SK-N-SH treated with all-trans-retinoic acid at 6 μM for 48 hours (cell line): ENCODE results near the gene SMIM7.

Experiments used
- ATAC-seq: fragments of 200-7000 bp; cut with Tn5 transposase; 3 replicates; pipeline ENCODE4 v1.9.1; 2020; ENCODE audit warnings: mild to moderate bottlenecking, moderate library complexity
- BACH2 ChIP-seq: fragments of 250-450 bp; sonication (Bioruptor Pico); IDR thresholded peaks from 2 replicates; pipeline ENCODE4 v1.9.0; 2021; ENCODE audit warnings: mild to moderate bottlenecking, borderline replicate concordance
- CSDC2 ChIP-seq: fragments of 250-450 bp; sonication (Bioruptor Pico); IDR thresholded peaks from 2 replicates; pipeline ENCODE4 v1.5.0; 2020; ENCODE audit warnings: mild to moderate bottlenecking, moderate library complexity
- ESRRG ChIP-seq: fragments of 250-450 bp; sonication (Bioruptor Pico); IDR thresholded peaks from 2 replicates; pipeline ENCODE4 v1.6.1; 2021; ENCODE audit warnings: mild to moderate bottlenecking
- GLIS3 ChIP-seq: fragments of 250-450 bp; sonication (Bioruptor Pico); IDR thresholded peaks from 2 replicates; pipeline ENCODE4 v1.5.0; 2020; ENCODE audit warnings: mild to moderate bottlenecking, moderate library complexity
- ISL1 ChIP-seq: fragments of 250-450 bp; sonication (Bioruptor Pico); IDR thresholded peaks from 2 replicates; pipeline ENCODE4 v2.1.2; 2022; ENCODE audit warnings: mild to moderate bottlenecking, moderate library complexity
- PPARA ChIP-seq: fragments of 250-450 bp; sonication (Bioruptor Pico); IDR thresholded peaks from 2 replicates; pipeline ENCODE4 v1.5.0; 2020; ENCODE audit warnings: mild to moderate bottlenecking, borderline replicate concordance
- RARB ChIP-seq: fragments of 250-450 bp; sonication (Bioruptor Pico); IDR thresholded peaks from 2 replicates; pipeline ENCODE4 v1.8.0; 2021; ENCODE audit warnings: mild to moderate bottlenecking, moderate library complexity
- SNAI2 ChIP-seq: fragments of 250-450 bp; sonication (Bioruptor Pico); IDR thresholded peaks from 2 replicates; pipeline ENCODE4 v1.5.0; 2020; ENCODE audit warnings: mild to moderate bottlenecking, moderate library complexity
- TCF4 ChIP-seq: fragments of 250-450 bp; sonication (Bioruptor Pico); IDR thresholded peaks from 2 replicates; pipeline ENCODE4 v1.8.0; 2021; ENCODE audit warnings: mild to moderate bottlenecking, moderate library complexity, borderline replicate concordance
- TOX ChIP-seq: fragments of 250-450 bp; sonication (Bioruptor Pico); IDR thresholded peaks from 2 replicates; pipeline ENCODE4 v1.8.0; 2021; ENCODE audit warnings: mild to moderate bottlenecking, moderate library complexity, borderline replicate concordance
- TSHZ2 ChIP-seq: fragments of 250-450 bp; sonication (Bioruptor Pico); IDR thresholded peaks from 2 replicates; pipeline ENCODE4 v1.5.0; 2020; ENCODE audit warnings: mild to moderate bottlenecking, moderate library complexity
- ZC3H10 ChIP-seq: fragments of 250-450 bp; sonication (Bioruptor Pico); IDR thresholded peaks from 2 replicates; pipeline ENCODE4 v1.5.1; 2021; ENCODE audit warnings: mild to moderate bottlenecking, moderate library complexity
- ZFP3 ChIP-seq: fragments of 250-450 bp; sonication (Bioruptor Pico); IDR thresholded peaks from 2 replicates; pipeline ENCODE4 v1.5.0; 2020; ENCODE audit warnings: mild to moderate bottlenecking, moderate library complexity
- ZFP30 ChIP-seq: fragments of 450-650 bp; formaldehyde crosslinking; IDR thresholded peaks from 2 replicates; pipeline ENCODE4 v1.5.0; 2022; ENCODE audit warnings: mild to moderate bottlenecking, moderate library complexity
- ZNF565 ChIP-seq: fragments of 450-650 bp; formaldehyde crosslinking; conservative IDR thresholded peaks from 2 replicates; pipeline ENCODE4 v1.5.0; 2020; ENCODE audit warnings: low read depth, mild to moderate bottlenecking, moderate library complexity
- ZNF8 ChIP-seq: fragments of 450-650 bp; formaldehyde crosslinking; IDR thresholded peaks from 2 replicates; pipeline ENCODE4 v1.5.0; 2020; ENCODE audit warnings: mild to moderate bottlenecking, moderate library complexity
- TF ChIP-seq, protein P1 (sequence below): fragments of 250-450 bp; sonication (Bioruptor Pico); IDR thresholded peaks from 2 replicates; pipeline ENCODE4 v1.8.0; 2020; ENCODE audit warnings: mild to moderate bottlenecking, moderate library complexity, borderline replicate concordance
- TF ChIP-seq, protein P2 (sequence below): fragments of 250-450 bp; sonication (Bioruptor Pico); IDR thresholded peaks from 2 replicates; pipeline ENCODE4 v1.5.1; 2021; ENCODE audit warnings: mild to moderate bottlenecking, moderate library complexity
- TF ChIP-seq, protein P3 (sequence below): fragments of 250-450 bp; sonication (Bioruptor Pico); IDR thresholded peaks from 2 replicates; pipeline ENCODE4 v1.5.1; 2020; ENCODE audit warnings: low read depth, mild to moderate bottlenecking, moderate library complexity

The SMIM7 gene

DNA sequence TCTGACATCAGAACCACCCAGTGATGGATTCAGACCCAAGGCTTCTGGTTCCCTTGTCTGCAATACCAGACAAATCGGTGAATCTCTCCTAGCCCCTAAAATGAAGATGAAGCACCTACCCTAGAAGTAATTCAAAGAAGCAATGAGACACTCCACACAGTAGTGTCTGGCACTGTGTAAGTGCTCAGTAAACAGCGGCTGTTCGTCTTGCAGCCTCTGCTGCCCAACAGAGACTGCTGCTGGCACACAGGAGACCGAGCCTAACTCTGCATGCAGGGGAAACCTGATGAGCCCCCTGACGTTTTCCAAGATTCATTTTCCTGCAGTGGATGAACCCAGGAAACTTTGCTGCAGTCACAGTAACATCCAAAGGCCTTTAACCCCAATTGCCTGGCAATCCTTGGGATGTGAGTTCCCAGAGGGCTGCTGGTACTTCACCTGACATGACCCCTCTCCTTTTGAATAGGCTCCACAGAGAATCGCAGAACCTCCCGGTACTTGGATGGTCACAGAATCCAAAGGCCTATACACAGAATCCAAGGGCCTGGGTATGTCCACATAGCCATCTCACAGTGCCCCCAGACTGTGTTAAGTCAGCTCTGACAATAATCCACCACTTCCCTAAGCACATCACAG, 38.7 kb downstream of the SMIM7 start:
- no peak for ATAC-seq
- TF ChIP-seq ESRRG (CRISPR knock-in tag) (no peak), TSHZ2 (CRISPR knock-in tag) (no peak), ZNF8 (CRISPR knock-in tag) (no peak), ZFP30 (CRISPR knock-in tag) (no peak), PPARA (no peak), ZNF565 (CRISPR knock-in tag) (no peak), RARB (CRISPR knock-in tag) (no peak), BACH2 (no peak), ZC3H10 (CRISPR knock-in tag) (no peak), SNAI2 (no peak), TCF4 (no peak), TOX (no peak), ZFP3 (CRISPR knock-in tag) (no peak), CSDC2 (no peak), ISL1 (CRISPR knock-in tag) (no peak)
- TF ChIP-seq, protein P1, sequence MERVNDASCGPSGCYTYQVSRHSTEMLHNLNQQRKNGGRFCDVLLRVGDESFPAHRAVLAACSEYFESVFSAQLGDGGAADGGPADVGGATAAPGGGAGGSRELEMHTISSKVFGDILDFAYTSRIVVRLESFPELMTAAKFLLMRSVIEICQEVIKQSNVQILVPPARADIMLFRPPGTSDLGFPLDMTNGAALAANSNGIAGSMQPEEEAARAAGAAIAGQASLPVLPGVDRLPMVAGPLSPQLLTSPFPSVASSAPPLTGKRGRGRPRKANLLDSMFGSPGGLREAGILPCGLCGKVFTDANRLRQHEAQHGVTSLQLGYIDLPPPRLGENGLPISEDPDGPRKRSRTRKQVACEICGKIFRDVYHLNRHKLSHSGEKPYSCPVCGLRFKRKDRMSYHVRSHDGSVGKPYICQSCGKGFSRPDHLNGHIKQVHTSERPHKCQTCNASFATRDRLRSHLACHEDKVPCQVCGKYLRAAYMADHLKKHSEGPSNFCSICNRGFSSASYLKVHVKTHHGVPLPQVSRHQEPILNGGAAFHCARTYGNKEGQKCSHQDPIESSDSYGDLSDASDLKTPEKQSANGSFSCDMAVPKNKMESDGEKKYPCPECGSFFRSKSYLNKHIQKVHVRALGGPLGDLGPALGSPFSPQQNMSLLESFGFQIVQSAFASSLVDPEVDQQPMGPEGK (CRISPR knock-in tag): no peak
- TF ChIP-seq, protein P2, sequence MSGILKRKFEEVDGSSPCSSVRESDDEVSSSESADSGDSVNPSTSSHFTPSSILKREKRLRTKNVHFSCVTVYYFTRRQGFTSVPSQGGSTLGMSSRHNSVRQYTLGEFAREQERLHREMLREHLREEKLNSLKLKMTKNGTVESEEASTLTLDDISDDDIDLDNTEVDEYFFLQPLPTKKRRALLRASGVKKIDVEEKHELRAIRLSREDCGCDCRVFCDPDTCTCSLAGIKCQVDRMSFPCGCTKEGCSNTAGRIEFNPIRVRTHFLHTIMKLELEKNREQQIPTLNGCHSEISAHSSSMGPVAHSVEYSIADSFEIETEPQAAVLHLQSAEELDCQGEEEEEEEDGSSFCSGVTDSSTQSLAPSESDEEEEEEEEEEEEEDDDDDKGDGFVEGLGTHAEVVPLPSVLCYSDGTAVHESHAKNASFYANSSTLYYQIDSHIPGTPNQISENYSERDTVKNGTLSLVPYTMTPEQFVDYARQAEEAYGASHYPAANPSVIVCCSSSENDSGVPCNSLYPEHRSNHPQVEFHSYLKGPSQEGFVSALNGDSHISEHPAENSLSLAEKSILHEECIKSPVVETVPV (CRISPR knock-in tag): no peak

GRCh38 chr19:16620584-16620983, 39.4 kb downstream of the SMIM7 start:
- ATAC-seq: no peak
- no peak for TF ChIP-seq BACH2
- TF ChIP-seq GLIS3 (CRISPR knock-in tag): no peak
- no peak for TF ChIP-seq SNAI2
- no peak for TF ChIP-seq TSHZ2 (CRISPR knock-in tag)
- TF ChIP-seq, protein P3, sequence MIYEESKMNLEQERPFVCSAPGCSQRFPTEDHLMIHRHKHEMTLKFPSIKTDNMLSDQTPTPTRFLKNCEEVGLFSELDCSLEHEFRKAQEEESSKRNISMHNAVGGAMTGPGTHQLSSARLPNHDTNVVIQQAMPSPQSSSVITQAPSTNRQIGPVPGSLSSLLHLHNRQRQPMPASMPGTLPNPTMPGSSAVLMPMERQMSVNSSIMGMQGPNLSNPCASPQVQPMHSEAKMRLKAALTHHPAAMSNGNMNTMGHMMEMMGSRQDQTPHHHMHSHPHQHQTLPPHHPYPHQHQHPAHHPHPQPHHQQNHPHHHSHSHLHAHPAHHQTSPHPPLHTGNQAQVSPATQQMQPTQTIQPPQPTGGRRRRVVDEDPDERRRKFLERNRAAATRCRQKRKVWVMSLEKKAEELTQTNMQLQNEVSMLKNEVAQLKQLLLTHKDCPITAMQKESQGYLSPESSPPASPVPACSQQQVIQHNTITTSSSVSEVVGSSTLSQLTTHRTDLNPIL (CRISPR knock-in tag): no peak
- no peak for TF ChIP-seq TOX
- TF ChIP-seq TCF4: no peak
- TF ChIP-seq ISL1 (CRISPR knock-in tag): no peak
- TF ChIP-seq PPARA: no peak
- no peak for TF ChIP-seq ZNF565 (CRISPR knock-in tag)

- no peak for ATAC-seq
- no peak for TF ChIP-seq ZNF565 (CRISPR knock-in tag)
- no peak for TF ChIP-seq TCF4
- TF ChIP-seq, all 23 proteins: peak for 0
These were observed 39.9 kb downstream of the SMIM7 start for GRCh38 chr19:16620018-16620417.
